A549 (cell line): ENCODE results near the gene GIMAP2. TPM values are rescaled to one million over a fixed set of nuclear protein-coding genes. Genes with fewer than 3 reads are reported as not detected.

ENCODE experiments used
- ATAC-seq, 2 experiments: fragments of 200-7000 bp in 1 of 2; fragments of >200 bp in 1 of 2; cut with Nextera tagmentation in 1 of 2; cut with Tn5 transposase in 1 of 2; 3 replicates each; pipeline versions ENCODE4 v1.8.0 to v1.9.1; 2018 to 2020; ENCODE audit warnings: mild to moderate bottlenecking in 1 of 2, moderate library complexity in 1 of 2
- CTCF ChIA-PET: fragments of 300-600 bp; sonication (Branson Sonifier 250); formaldehyde crosslinking; extraction: SDS; loops from one replicate; lab custom pipeline; 2021; ENCODE audit warnings: antibody characterized with exemption, inconsistent platforms; lab: Yijun Ruan, JAX
- POLR2A ChIA-PET: fragments of 350-600 bp; formaldehyde crosslinking; extraction: SDS; loops from one replicate; lab custom pipeline; 2021; ENCODE audit warnings: antibody characterized with exemption, inconsistent platforms; lab: Yijun Ruan, JAX
- DNase-seq, 2 experiments: peaks; one replicate each; pipeline versions ENCODE4 v3.0.0 to v3.0.0-alpha.2; 2011 to 2016; ENCODE audit warnings: low read depth in 1 of 2, low spot score in 1 of 2
- FAIRE-seq: peaks from 2 replicates; lab custom pipeline; 2011; peaks lifted over from hg19 to GRCh38; lab: Jason Lieb, UNC
- H3K27ac ChIP-seq, 2 experiments: fragments of >200 bp; sonication (Bioruptor Twin); formaldehyde crosslinking; 3 replicates each; pipeline ENCODE4 v1.5.1; 2016 to 2017
- H3K4me1 ChIP-seq: fragments of >200 bp; sonication (Bioruptor Twin); formaldehyde crosslinking; 3 replicates; pipeline ENCODE4 v1.6.1; 2016
- H3K4me2 ChIP-seq: fragments of >200 bp; sonication (Bioruptor Twin); formaldehyde crosslinking; 3 replicates; pipeline ENCODE4 v1.6.1; 2016
- H3K4me3 ChIP-seq: fragments of >200 bp; sonication (Bioruptor Twin); formaldehyde crosslinking; 3 replicates; pipeline ENCODE4 v1.5.1; 2016
- H3K9me3 ChIP-seq: fragments of >200 bp; sonication (Bioruptor Twin); formaldehyde crosslinking; 3 replicates; pipeline ENCODE4 v1.6.1; 2016
- ATOH8 ChIP-seq: fragments of 250-450 bp; sonication (Bioruptor Pico); IDR thresholded peaks from 2 replicates; pipeline ENCODE4 v1.5.0; 2020; ENCODE audit warnings: low read depth, mild to moderate bottlenecking, moderate library complexity
- BHLHE40 ChIP-seq: IDR thresholded peaks from 2 replicates; pipeline ENCODE4 v1.6.1; 2012; ENCODE audit warnings: low read depth, low read length, inconsistent platforms
- CBX2 ChIP-seq: fragments of 200-600 bp; sonication (generic); IDR thresholded peaks from 2 replicates; pipeline ENCODE4 v1.6.1; 2016; ENCODE audit warnings: low read depth, mild to moderate bottlenecking, borderline replicate concordance
- CBX8 ChIP-seq: fragments of 200-600 bp; sonication (generic); IDR thresholded peaks from 2 replicates; pipeline ENCODE4 v1.6.1; 2016
- CEBPB ChIP-seq, 2 experiments: fragments of >200 bp in 1 of 2; sonication (Bioruptor Twin) in 1 of 2; formaldehyde crosslinking in 1 of 2; IDR thresholded peaks; 2 replicates each; pipeline ENCODE4 v1.6.1; 2012 to 2016
- CHD2 ChIP-seq: fragments of 150-350 bp; IDR thresholded peaks from 2 replicates; pipeline ENCODE4 v1.6.1; 2014; ENCODE audit warnings: low read length; ENCODE audit not compliant: partially characterized antibody
- EHMT2 ChIP-seq: fragments of 200-600 bp; sonication (generic); IDR thresholded peaks from 2 replicates; pipeline ENCODE4 v1.6.1; 2016; ENCODE audit warnings: antibody characterized with exemption, low read depth, mild to moderate bottlenecking, moderate library complexity
- ESRRA ChIP-seq: fragments of 150-350 bp; IDR thresholded peaks from 2 replicates; pipeline ENCODE4 v1.6.1; 2014; ENCODE audit warnings: mild to moderate bottlenecking, low read length, borderline replicate concordance
- FOSB ChIP-seq: fragments of 250-450 bp; sonication (Bioruptor Pico); IDR thresholded peaks from 2 replicates; pipeline ENCODE4 v1.5.0; 2020; ENCODE audit warnings: mild to moderate bottlenecking, moderate library complexity
- FOSL2 ChIP-seq, 2 experiments: fragments of 450-650 bp in 1 of 2; fragments of >200 bp in 1 of 2; sonication (Bioruptor Twin) in 1 of 2; formaldehyde crosslinking; IDR thresholded peaks; 2 replicates each; pipeline versions ENCODE4 v1.5.0 to v1.6.1; 2016 to 2020; ENCODE audit warnings: mild to moderate bottlenecking in 1 of 2, moderate library complexity in 1 of 2
- FOXS1 ChIP-seq: fragments of 250-450 bp; sonication (Bioruptor Pico); IDR thresholded peaks from 2 replicates; pipeline ENCODE4 v1.5.0; 2020; ENCODE audit warnings: mild to moderate bottlenecking, moderate library complexity
- HDAC2 ChIP-seq: fragments of 200-600 bp; sonication (generic); IDR thresholded peaks from 2 replicates; pipeline ENCODE4 v1.6.1; 2016
- HEYL ChIP-seq: fragments of 250-450 bp; sonication (Bioruptor Pico); IDR thresholded peaks from 2 replicates; pipeline ENCODE4 v1.8.0; 2021; ENCODE audit warnings: mild to moderate bottlenecking, moderate library complexity
- HOXB13 ChIP-seq: fragments of 250-450 bp; sonication (Bioruptor Pico); IDR thresholded peaks from 2 replicates; pipeline ENCODE4 v1.5.0; 2020; ENCODE audit warnings: low read depth, mild to moderate bottlenecking, moderate library complexity
- JUN ChIP-seq, 2 experiments: fragments of >200 bp; sonication (Bioruptor Twin); formaldehyde crosslinking; IDR thresholded peaks; 2 replicates in 1 of 2; 3 replicates in 1 of 2; pipeline ENCODE4 v1.6.1; 2016 to 2017
- KDM1A ChIP-seq: fragments of 200-600 bp; sonication (generic); IDR thresholded peaks from 2 replicates; pipeline ENCODE4 v1.6.1; 2016; ENCODE audit warnings: low read depth, mild to moderate bottlenecking
- KDM5A ChIP-seq: fragments of 200-600 bp; sonication (generic); IDR thresholded peaks from 2 replicates; pipeline ENCODE4 v1.6.1; 2016; ENCODE audit warnings: antibody characterized with exemption, mild to moderate bottlenecking
- MAX ChIP-seq: IDR thresholded peaks from 2 replicates; pipeline ENCODE4 v1.6.1; 2012
- NFE2L2 ChIP-seq: fragments of 150-350 bp; conservative IDR thresholded peaks from 2 replicates; pipeline ENCODE4 v1.6.1; 2014; ENCODE audit warnings: low read length
- NPAS2 ChIP-seq: fragments of 250-450 bp; sonication (Bioruptor Pico); IDR thresholded peaks from 2 replicates; pipeline ENCODE4 v1.8.0; 2022; ENCODE audit warnings: mild to moderate bottlenecking, moderate library complexity, borderline replicate concordance
- NR3C1 ChIP-seq: fragments of >200 bp; sonication (Bioruptor Twin); formaldehyde crosslinking; IDR thresholded peaks from 3 replicates; pipeline ENCODE4 v1.6.1; 2017
- POLR2A ChIP-seq: IDR thresholded peaks from 2 replicates; pipeline ENCODE4 v1.6.1; 2012; ENCODE audit warnings: mild to moderate bottlenecking, low read length
- RAD21 ChIP-seq, 2 experiments: fragments of >200 bp in 1 of 2; sonication (Bioruptor Twin) in 1 of 2; formaldehyde crosslinking in 1 of 2; IDR thresholded peaks in 1 of 2; conservative IDR thresholded peaks in 1 of 2; 2 replicates in 1 of 2; 3 replicates in 1 of 2; pipeline ENCODE4 v1.6.1; 2012 to 2018; ENCODE audit warnings: inconsistent platforms in 1 of 2
- RFX5 ChIP-seq: fragments of 450-650 bp; IDR thresholded peaks from 2 replicates; pipeline ENCODE4 v1.7.1; 2014; ENCODE audit warnings: antibody characterized with exemption, mild to moderate bottlenecking, moderate library complexity
- RNF2 ChIP-seq: fragments of 200-600 bp; sonication (generic); IDR thresholded peaks from 2 replicates; pipeline ENCODE4 v1.6.1; 2016; ENCODE audit warnings: low read depth, mild to moderate bottlenecking, antibody characterized with exemption, moderate library complexity, borderline replicate concordance
- SMC3 ChIP-seq: fragments of >200 bp; sonication (Bioruptor Twin); formaldehyde crosslinking; IDR thresholded peaks from 3 replicates; pipeline ENCODE4 v1.6.1; 2018; ENCODE audit warnings: inconsistent platforms
- SREBF2 ChIP-seq: fragments of 450-650 bp; IDR thresholded peaks from 2 replicates; pipeline ENCODE4 v1.6.1; 2014; ENCODE audit warnings: mild to moderate bottlenecking, moderate library complexity
- TFCP2L1 ChIP-seq: fragments of 250-450 bp; sonication (Bioruptor Pico); IDR thresholded peaks from 2 replicates; pipeline ENCODE4 v1.5.0; 2021; ENCODE audit warnings: mild to moderate bottlenecking
- TP53 ChIP-seq: fragments of 250-450 bp; sonication (Bioruptor Pico); IDR thresholded peaks from 2 replicates; pipeline ENCODE4 v1.5.0; 2021; ENCODE audit warnings: mild to moderate bottlenecking, moderate library complexity
- ZFP36 ChIP-seq: fragments of 450-650 bp; IDR thresholded peaks from 2 replicates; pipeline ENCODE4 v1.6.1; 2014; ENCODE audit warnings: borderline replicate concordance; ENCODE audit not compliant: partially characterized antibody
- ZSCAN20 ChIP-seq: fragments of 250-450 bp; sonication (Bioruptor Pico); IDR thresholded peaks from 2 replicates; pipeline ENCODE4 v1.8.0; 2022; ENCODE audit warnings: mild to moderate bottlenecking, moderate library complexity
- WGBS: methylation state at CpG from one replicate; pipeline ENCODE4 v1.1.6; 2017; ENCODE audit errors: missing lambda C conversion rate; 5-methylcytosine and 5-hydroxymethylcytosine counted together
- polyA plus RNA-seq, 4 experiments: library from polyadenylated mRNA; depleted of rRNA in 3 of 4; stranded (reverse); fragments of >200 nt; fragmentation: RNase III in 1 of 4; extraction: RNeasy Plus Mini Kit Qiagen cat#74134 plus additional on column Dnase treatment in 1 of 4; gene quantifications; 2 replicates in 3 of 4; 3 replicates in 1 of 4; pipeline ENCODE4 v1.2.3, GENCODE V29; 2011 to 2017

GIMAP2 gene
- polyA plus RNA-seq, 2 of the 4 experiments (the other 2 are of a cell fraction) = 0.14 TPM; not detected in 1

- 8% methylated on average over 5 of the region's 5 CpGs for WGBS
- ChIA-PET POLR2A (no interaction called here), CTCF (interaction anchor here (1.0 kb wide), 1 partner anchor 40 kb away, joined by 3 read pairs; no protein-coding TSS in a partner anchor)
- no peak for ATAC-seq
- H3K9me3 ChIP-seq = no peaks in the 10 kb centered on the region
- no peak overlapping the region for H3K27ac ChIP-seq
- DNase-seq = no peak
- H3K4me3 ChIP-seq = no peak overlapping the region
- no peaks in the 10 kb centered on the region for H3K4me1 ChIP-seq
- no peak for FAIRE-seq
- H3K4me2 ChIP-seq = no peak overlapping the region
- TF ChIP-seq ATOH8 (CRISPR knock-in tag) = no peak
- TF ChIP-seq RNF2 = no peak
- TF ChIP-seq ZFP36 = no peak
- TF ChIP-seq KDM5A = no peak
- no peak for TF ChIP-seq SMC3
- no peak for TF ChIP-seq MAX
- TF ChIP-seq CBX8 = no peak
- no peak for TF ChIP-seq HEYL
- no peak for TF ChIP-seq CEBPB (IDR thresholded peaks at IDR 0.05)
- TF ChIP-seq NR3C1 = no peak
- TF ChIP-seq HOXB13 (CRISPR knock-in tag) = no peak
- no peak for TF ChIP-seq BHLHE40
- no peak for TF ChIP-seq FOSB (CRISPR knock-in tag)
- no peak for TF ChIP-seq NFE2L2
- no peak for TF ChIP-seq FOSL2 (IDR thresholded peaks at IDR 0.05)
- TF ChIP-seq FOSL2 (CRISPR knock-in tag; IDR thresholded peaks at IDR 0.05) = no peak
- TF ChIP-seq KDM1A = no peak
- no peak for TF ChIP-seq CBX2
Observed at GRCh38 chr7:150738591-150739001, 53.1 kb downstream of the GIMAP2 start.

DNA sequence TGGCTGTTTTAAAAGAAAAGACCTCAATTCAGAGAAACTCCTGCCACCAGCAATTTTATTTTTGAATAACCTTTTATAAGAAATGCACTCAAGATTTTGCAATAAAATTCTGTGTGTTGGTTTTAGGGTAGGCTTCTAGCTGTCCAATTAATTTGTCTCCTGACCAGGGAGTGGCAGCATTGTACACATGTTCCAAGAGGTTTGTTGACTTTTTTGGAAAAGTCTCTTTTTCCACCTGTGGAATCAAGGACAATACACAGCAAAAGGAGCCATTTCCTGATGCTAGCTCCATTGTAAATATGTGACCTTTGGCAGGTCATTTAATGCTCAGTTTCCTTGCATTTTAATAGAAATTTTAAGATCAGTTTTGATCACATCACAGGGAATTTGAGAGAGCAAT lies 53.5 kb downstream of the GIMAP2 start:
- no peak for DNase-seq
- Histone ChIP-seq H3K4me2 (no peak overlapping the region), H3K9me3 (no peaks in the 10 kb centered on the region), H3K27ac (no peak overlapping the region), H3K4me3 (no peak overlapping the region), H3K4me1 (no peaks in the 10 kb centered on the region)
- TF ChIP-seq KDM5A = no peak
- TF ChIP-seq RAD21 (conservative IDR thresholded peaks at IDR 0.05 in 1 of 2, IDR thresholded peaks at IDR 0.05 in 1 of 2) = 0 out of 5 replicates have a peak, but pooled peaks of 1 of the 2 experiments have one; percentile 10
- ChIA-PET POLR2A (no interaction called here), CTCF (interaction anchor here (1.0 kb wide), 1 partner anchor 40 kb away, joined by 3 read pairs; no protein-coding TSS in a partner anchor)
- no peak for ATAC-seq
- FAIRE-seq = no peak

DNA sequence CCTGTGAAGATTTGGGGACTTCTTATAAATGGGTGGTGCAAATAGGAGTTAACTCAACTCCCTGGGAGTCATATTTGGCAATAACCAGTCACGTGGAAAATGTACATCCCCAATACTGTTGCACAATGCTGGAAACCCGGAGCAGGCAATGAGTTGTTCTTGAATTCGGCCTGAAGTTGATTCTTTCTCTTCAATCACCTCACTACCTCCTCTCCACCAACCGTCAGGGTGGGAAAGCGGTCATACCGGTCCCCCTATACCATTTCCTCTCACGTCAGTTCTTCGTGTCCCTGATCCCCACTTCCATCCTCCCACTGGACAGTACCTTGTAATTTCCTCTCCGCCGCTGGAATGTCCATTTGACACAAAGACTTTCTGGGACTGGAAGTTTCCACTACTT lies 54.5 kb downstream of the GIMAP2 start:
- FAIRE-seq (no peak), ATAC-seq (no peak), DNase-seq (no peak)
- Histone ChIP-seq H3K4me1 (no peaks in the 10 kb centered on the region), H3K4me2 (no peak overlapping the region), H3K4me3 (no peak overlapping the region), H3K9me3 (no peaks in the 10 kb centered on the region), H3K27ac (no peak overlapping the region)
- CTCF ChIA-PET = no interaction called here
- POLR2A ChIA-PET = no interaction called here
- whole genome bisulfite sequencing = 26% methylated on average over 10 of the region's 10 CpGs
- TF ChIP-seq TP53 (no peak), TFCP2L1 (no peak), SMC3 (no peak)

DNA sequence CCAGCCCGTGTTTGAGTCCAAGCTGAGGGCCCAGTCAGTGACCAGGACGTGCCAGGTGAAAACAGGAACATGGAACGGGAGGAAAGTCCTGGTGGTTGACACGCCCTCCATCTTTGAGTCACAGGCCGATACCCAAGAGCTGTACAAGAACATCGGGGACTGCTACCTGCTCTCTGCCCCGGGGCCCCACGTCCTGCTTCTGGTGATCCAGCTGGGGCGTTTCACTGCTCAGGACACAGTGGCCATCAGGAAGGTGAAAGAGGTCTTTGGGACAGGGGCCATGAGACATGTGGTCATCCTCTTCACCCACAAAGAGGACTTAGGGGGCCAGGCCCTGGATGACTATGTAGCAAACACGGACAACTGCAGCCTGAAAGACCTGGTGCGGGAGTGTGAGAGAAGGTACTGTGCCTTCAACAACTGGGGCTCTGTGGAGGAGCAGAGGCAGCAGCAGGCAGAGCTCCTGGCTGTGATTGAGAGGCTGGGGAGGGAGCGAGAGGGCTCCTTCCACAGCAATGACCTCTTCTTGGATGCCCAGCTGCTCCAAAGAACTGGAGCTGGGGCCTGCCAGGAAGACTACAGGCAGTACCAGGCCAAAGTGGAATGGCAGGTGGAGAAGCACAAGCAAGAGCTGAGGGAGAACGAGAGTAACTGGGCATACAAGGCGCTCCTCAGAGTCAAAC lies 56.9 kb downstream of the GIMAP2 start:
- ChIA-PET POLR2A (no interaction called here), CTCF (interaction anchor here (1.0 to 1.2 kb wide), 2 partner anchors 10 to 37 kb away, joined by 3 read pairs; no protein-coding TSS in a partner anchor)
- no peak overlapping the region for H3K27ac ChIP-seq
- H3K4me3 ChIP-seq = no peak overlapping the region
- H3K4me1 ChIP-seq = no peaks in the 10 kb centered on the region
- no peaks in the 10 kb centered on the region for H3K9me3 ChIP-seq
- H3K4me2 ChIP-seq = no peak overlapping the region
- no peak for DNase-seq
- TF ChIP-seq SREBF2 (no peak), BHLHE40 (no peak), CBX8 (no peak), POLR2A (no peak), JUN (IDR thresholded peaks at IDR 0.05) (no peak), RAD21 (conservative IDR thresholded peaks at IDR 0.05 in 1 of 2, IDR thresholded peaks at IDR 0.05 in 1 of 2) (no peak), TP53 (no peak), SMC3 (no peak), ESRRA (no peak), FOSL2 (IDR thresholded peaks at IDR 0.05) (no peak), FOSL2 (CRISPR knock-in tag; IDR thresholded peaks at IDR 0.05) (no peak), FOXS1 (CRISPR knock-in tag) (no peak), CHD2 (no peak), RFX5 (no peak), EHMT2 (no peak), CBX2 (no peak), HDAC2 (no peak), NPAS2 (CRISPR knock-in tag) (no peak), ZSCAN20 (CRISPR knock-in tag) (no peak)
- WGBS = 6% methylated on average over 14 of the region's 14 CpGs
- ATAC-seq = no peak
- no peak for FAIRE-seq
